ENCODE measurements around the gene C19orf44. TPM values are rescaled to one million over a fixed set of nuclear protein-coding genes. Genes with fewer than 3 reads are reported as not detected.

The C19orf44 gene
- total RNA-seq, 1 donor from 2014 or later, result 8.5 TPM

GRCh38 chr19:16520074-16520973 lies 24.1 kb downstream of the C19orf44 start:
- Mint-ChIP-seq H3K27me3 (no peaks in the 10 kb centered on the region), H3K36me3 (peaks cover 3% of the 10 kb centered on the region), H3K27ac (no peak overlapping the region), H3K9me3 (no peaks in the 10 kb centered on the region), H3K4me3 (no peak overlapping the region), H3K4me1 (ENCODE audit: unreplicated experiment) (no peaks in the 10 kb centered on the region)
- no peak for DNase-seq (ENCODE audit: extremely low spot score, unreplicated experiment)
- TF ChIP-seq, protein P1, sequence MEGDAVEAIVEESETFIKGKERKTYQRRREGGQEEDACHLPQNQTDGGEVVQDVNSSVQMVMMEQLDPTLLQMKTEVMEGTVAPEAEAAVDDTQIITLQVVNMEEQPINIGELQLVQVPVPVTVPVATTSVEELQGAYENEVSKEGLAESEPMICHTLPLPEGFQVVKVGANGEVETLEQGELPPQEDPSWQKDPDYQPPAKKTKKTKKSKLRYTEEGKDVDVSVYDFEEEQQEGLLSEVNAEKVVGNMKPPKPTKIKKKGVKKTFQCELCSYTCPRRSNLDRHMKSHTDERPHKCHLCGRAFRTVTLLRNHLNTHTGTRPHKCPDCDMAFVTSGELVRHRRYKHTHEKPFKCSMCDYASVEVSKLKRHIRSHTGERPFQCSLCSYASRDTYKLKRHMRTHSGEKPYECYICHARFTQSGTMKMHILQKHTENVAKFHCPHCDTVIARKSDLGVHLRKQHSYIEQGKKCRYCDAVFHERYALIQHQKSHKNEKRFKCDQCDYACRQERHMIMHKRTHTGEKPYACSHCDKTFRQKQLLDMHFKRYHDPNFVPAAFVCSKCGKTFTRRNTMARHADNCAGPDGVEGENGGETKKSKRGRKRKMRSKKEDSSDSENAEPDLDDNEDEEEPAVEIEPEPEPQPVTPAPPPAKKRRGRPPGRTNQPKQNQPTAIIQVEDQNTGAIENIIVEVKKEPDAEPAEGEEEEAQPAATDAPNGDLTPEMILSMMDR (conservative IDR thresholded peaks at IDR 0.05), result no peak

DNA sequence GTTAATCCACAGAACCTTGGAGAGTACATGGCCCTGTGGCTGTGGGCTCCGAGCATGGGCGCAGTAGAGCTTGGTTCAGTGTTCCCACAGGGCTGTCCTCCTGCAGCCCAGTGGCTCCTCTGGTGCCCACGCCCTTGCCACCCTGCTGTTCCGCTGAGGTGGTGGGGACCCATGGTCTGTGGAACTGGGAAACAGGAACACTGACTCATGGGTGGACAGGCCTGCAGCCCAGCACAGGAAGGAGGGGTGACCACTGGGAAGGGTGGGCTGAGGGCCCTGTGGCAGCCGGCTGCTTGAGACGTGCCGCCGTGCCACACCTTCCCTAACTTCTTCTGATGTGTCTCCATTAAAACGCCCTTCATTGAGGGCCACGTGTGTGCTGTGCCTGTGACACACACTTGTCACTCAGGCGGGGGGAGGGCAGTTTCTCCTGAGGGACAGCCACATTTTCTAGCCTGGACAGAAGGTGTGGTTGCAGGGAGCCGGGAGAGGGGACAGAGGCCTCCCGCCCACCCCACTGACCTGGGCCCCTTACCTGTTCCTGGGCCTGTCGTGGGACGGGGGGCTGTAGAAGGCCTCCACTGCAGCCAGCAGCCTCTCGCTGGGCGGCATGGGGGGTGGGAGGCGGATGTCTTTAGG lies 24.9 kb downstream of the C19orf44 start:
- TF ChIP-seq, protein P1 (conservative IDR thresholded peaks at IDR 0.05), result no peak
- Mint-ChIP-seq H3K9me3 (no peaks in the 10 kb centered on the region), H3K27me3 (no peaks in the 10 kb centered on the region), H3K4me3 (no peak overlapping the region), H3K4me1 (ENCODE audit: unreplicated experiment) (no peaks in the 10 kb centered on the region), H3K36me3 (peaks cover 3% of the 10 kb centered on the region), H3K27ac (no peak overlapping the region)
- DNase-seq (ENCODE audit: extremely low spot score, unreplicated experiment), result no peak

GRCh38 chr19:16521715-16522289 lies 25.6 kb downstream of the C19orf44 start:
- Mint-ChIP-seq H3K27ac (no peak overlapping the region), H3K4me1 (ENCODE audit: unreplicated experiment) (no peaks in the 10 kb centered on the region), H3K9me3 (no peaks in the 10 kb centered on the region), H3K27me3 (no peaks in the 10 kb centered on the region), H3K36me3 (peaks cover 3% of the 10 kb centered on the region), H3K4me3 (no peak overlapping the region)
- no peak for DNase-seq (ENCODE audit: extremely low spot score, unreplicated experiment)
- TF ChIP-seq, protein P1 (conservative IDR thresholded peaks at IDR 0.05), result no peak

DNA sequence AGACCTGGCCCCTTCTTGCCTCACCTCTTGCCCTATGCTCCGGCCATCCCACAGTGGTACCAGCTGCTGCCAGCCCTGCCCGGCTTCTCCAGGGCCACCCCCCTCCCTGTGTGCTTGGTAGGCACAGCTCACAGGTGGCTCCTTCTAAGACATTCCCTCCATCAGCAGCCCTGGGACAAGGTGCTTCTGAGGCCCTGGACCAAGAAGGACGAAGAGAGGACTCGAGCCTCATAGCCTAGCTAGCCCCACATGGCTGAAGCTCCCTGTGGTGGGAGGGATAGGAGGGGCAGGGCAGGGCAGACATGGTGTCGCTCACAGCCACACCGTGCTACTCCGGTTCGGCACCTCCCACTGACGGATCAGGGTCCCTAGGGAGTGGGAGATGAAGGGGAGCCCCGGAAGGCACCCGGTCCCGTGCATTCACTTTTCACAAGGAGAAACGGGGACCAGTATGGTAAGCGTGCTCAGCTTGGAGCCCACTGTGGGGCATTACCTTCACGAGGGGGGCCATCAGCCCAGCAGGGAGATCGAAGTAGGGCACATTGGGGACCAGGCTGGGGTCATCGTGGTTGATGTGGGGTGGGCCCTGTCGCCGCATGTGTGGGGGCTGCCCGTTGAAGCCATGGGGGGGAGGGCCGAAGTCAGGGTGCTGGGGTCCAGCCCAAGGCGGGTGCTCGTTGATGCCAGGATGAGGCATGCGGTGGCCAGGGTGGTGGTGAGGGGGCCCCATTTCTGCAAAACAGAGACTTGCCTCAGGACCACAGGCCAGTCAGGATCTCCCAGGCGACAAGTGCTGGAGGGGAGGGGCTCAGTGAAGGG lies 26.6 kb downstream of the C19orf44 start:
- Mint-ChIP-seq H3K4me1 (ENCODE audit: unreplicated experiment) (no peaks in the 10 kb centered on the region), H3K27ac (no peak overlapping the region), H3K36me3 (peaks cover 7% of the 10 kb centered on the region), H3K4me3 (no peak overlapping the region), H3K9me3 (no peaks in the 10 kb centered on the region), H3K27me3 (no peaks in the 10 kb centered on the region)
- DNase-seq (ENCODE audit: extremely low spot score, unreplicated experiment), result no peak
- TF ChIP-seq, protein P1 (conservative IDR thresholded peaks at IDR 0.05), result no peak

GRCh38 chr19:16524991-16525734 lies 29.0 kb downstream of the C19orf44 start:
- no peak for DNase-seq (ENCODE audit: extremely low spot score, unreplicated experiment)
- Mint-ChIP-seq H3K27me3 (no peaks in the 10 kb centered on the region), H3K9me3 (no peaks in the 10 kb centered on the region), H3K4me1 (ENCODE audit: unreplicated experiment) (no peaks in the 10 kb centered on the region), H3K4me3 (no peak overlapping the region), H3K36me3 (peaks cover 4% of the 10 kb centered on the region), H3K27ac (no peak overlapping the region)
- TF ChIP-seq, protein P1 (conservative IDR thresholded peaks at IDR 0.05), result no peak

Data from type B pancreatic cell (in vitro differentiated cells).